ENCODE data around the gene PLA2G4D. TPM values are rescaled to one million over a fixed set of nuclear protein-coding genes. Genes with fewer than 3 reads are reported as not detected.

The PLA2G4D gene
- total and polyA plus RNA-seq, 2 donors = 0.28 to 2.7 TPM

GRCh38 chr15:42137461-42138261, 43.3 kb upstream of the PLA2G4D start:
- no peak overlapping the region for H3K4me3 ChIP-seq (ENCODE audit: low read length in 2 of 2)
- 55% methylated on average over 11 of the region's 11 CpGs for WGBS
- no peaks in the 10 kb centered on the region for H3K36me3 ChIP-seq (ENCODE audit: control insufficient read depth in 2 of 2, insufficient read depth in 2 of 2, low read length in 1 of 2)
- peak in 2 of 9 donors; percentile 24 to 52 for DNase-seq (ENCODE audit: low read depth in 6 of 9, low spot score in 9 of 9)
- no peak overlapping the region for H3K27ac ChIP-seq (ENCODE audit: low read depth in 1 of 2, low read length in 1 of 2)
- peaks cover 0 to 8% of the 10 kb centered on the region in 2 donors for H3K4me1 ChIP-seq (ENCODE audit: control insufficient read depth in 2 of 2, insufficient read depth in 2 of 2, low read length in 2 of 2)
- H3K9me3 ChIP-seq (ENCODE audit: control insufficient read depth in 2 of 2, insufficient read depth in 1 of 2, low read length in 1 of 2) = no peaks in the 10 kb centered on the region
- H3K27me3 ChIP-seq (ENCODE audit: control insufficient read depth in 2 of 2, insufficient read depth in 1 of 2, low read length in 1 of 2) = no peaks in the 10 kb centered on the region

- Histone ChIP-seq H3K4me3 (ENCODE audit: low read length in 2 of 2) (no peak overlapping the region), H3K27ac (ENCODE audit: low read depth in 1 of 2, low read length in 1 of 2) (no peak overlapping the region), H3K4me1 (ENCODE audit: control insufficient read depth in 2 of 2, insufficient read depth in 2 of 2, low read length in 2 of 2) (peaks cover 0 to 18% of the 10 kb centered on the region in 2 donors), H3K9me3 (ENCODE audit: control insufficient read depth in 2 of 2, insufficient read depth in 1 of 2, low read length in 1 of 2) (no peaks in the 10 kb centered on the region), H3K36me3 (ENCODE audit: control insufficient read depth in 2 of 2, insufficient read depth in 2 of 2, low read length in 1 of 2) (no peaks in the 10 kb centered on the region), H3K27me3 (ENCODE audit: control insufficient read depth in 2 of 2, insufficient read depth in 1 of 2, low read length in 1 of 2) (no peaks in the 10 kb centered on the region)
- WGBS = 96% methylated on average over 11 of the region's 11 CpGs
- DNase-seq (ENCODE audit: low read depth in 6 of 9, low spot score in 9 of 9) = no peak
Observed at GRCh38 chr15:42136513-42136912, 42.2 kb upstream of the PLA2G4D start.

DNA sequence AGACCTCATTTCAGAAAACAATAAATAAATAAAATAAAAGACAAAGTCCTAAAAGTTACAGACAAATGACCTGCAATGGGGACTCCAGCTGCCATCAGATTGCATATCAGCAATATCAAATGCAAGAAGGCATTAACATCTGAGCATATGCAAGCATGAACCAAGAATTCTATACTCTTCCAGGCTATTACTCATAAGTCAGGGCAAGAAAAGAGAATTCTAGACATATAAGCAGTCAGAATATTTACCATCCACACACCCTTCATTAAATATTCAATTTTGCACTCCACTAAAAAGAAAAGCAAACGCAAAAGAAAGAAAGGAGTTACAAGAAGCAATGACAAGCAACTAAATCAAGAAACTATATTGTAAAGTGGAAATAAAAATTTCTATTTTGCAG, 41.0 kb upstream of the PLA2G4D start:
- WGBS = 100% methylated on average over 1 of the region's 1 CpG
- H3K27ac ChIP-seq (ENCODE audit: low read depth in 1 of 2, low read length in 1 of 2) = no peak overlapping the region
- no peak overlapping the region for H3K4me3 ChIP-seq (ENCODE audit: low read length in 2 of 2)
- no peaks in the 10 kb centered on the region for H3K9me3 ChIP-seq (ENCODE audit: control insufficient read depth in 2 of 2, insufficient read depth in 1 of 2, low read length in 1 of 2)
- no peak for DNase-seq (ENCODE audit: low read depth in 6 of 9, low spot score in 9 of 9)
- no peaks in the 10 kb centered on the region for H3K27me3 ChIP-seq (ENCODE audit: control insufficient read depth in 2 of 2, insufficient read depth in 1 of 2, low read length in 1 of 2)
- peaks cover 0 to 28% of the 10 kb centered on the region in 2 donors for H3K4me1 ChIP-seq (ENCODE audit: control insufficient read depth in 2 of 2, insufficient read depth in 2 of 2, low read length in 2 of 2)
- no peaks in the 10 kb centered on the region for H3K36me3 ChIP-seq (ENCODE audit: control insufficient read depth in 2 of 2, insufficient read depth in 2 of 2, low read length in 1 of 2)

DNA sequence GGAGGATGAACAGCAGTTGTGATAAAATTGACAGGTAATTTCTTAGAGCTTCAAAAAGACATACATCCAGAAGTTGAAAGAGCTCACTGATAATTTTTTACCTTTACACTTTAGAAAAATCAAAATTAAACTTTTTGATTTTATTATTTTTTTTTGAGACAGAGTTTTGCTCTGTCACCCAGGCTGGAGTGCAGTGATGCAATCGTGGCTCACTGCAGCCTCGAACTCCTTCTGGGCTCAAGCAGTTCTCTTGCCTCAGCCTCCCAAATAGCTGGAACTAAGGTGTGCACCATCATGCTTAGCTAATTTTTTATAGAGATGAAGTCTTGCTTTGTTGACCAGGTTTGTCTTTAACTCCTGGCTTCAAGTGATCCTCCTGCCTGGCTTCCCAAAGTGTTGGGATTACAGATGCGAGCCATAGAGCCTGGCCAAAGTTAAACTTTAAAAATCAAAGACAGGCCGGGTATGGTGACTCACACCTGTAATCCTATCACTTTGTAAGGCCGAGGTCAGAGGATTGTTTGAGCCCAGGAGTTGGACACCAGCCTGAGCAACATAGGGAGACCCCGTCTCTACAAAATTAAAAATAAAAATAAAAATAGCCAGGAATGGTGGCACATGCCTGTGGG, 40.4 kb upstream of the PLA2G4D start:
- WGBS = 96% methylated on average over 6 of the region's 6 CpGs
- H3K4me3 ChIP-seq (ENCODE audit: low read length in 2 of 2) = no peak overlapping the region
- no peaks in the 10 kb centered on the region for H3K9me3 ChIP-seq (ENCODE audit: control insufficient read depth in 2 of 2, insufficient read depth in 1 of 2, low read length in 1 of 2)
- DNase-seq (ENCODE audit: low read depth in 6 of 9, low spot score in 9 of 9) = no peak
- H3K27ac ChIP-seq (ENCODE audit: low read depth in 1 of 2, low read length in 1 of 2) = no peak overlapping the region
- no peaks in the 10 kb centered on the region for H3K36me3 ChIP-seq (ENCODE audit: control insufficient read depth in 2 of 2, insufficient read depth in 2 of 2, low read length in 1 of 2)
- peaks cover 0 to 31% of the 10 kb centered on the region in 2 donors for H3K4me1 ChIP-seq (ENCODE audit: control insufficient read depth in 2 of 2, insufficient read depth in 2 of 2, low read length in 2 of 2)
- H3K27me3 ChIP-seq (ENCODE audit: control insufficient read depth in 2 of 2, insufficient read depth in 1 of 2, low read length in 1 of 2) = no peaks in the 10 kb centered on the region

DNA sequence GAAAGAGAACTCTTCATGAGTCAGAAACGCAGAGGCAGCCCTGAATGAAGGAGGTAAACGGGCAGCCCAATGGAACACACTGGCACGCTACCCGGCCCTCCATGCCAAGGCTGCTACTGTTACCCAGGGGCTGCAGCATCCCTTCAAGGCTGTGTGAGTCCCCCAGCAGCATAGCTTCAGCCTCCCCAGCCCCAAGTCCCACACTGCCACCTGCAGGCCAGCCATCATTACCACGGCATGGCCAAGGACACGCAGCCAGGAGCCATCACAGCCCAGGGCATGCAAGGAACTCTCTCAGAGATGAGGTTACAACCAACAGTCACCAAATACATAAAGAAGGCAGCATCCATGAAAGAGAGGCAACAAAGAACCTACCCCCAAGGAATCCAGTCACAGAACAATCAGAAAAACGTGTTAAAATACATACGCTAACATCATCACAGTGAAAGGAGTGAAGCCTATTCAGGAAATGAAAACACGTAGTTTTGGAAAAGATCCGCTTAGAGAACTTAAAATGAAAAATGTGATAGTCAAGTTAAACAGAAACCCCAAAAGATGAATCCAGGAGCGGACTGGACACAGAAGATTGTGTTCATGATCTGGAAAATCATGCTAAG, 39.6 kb upstream of the PLA2G4D start:
- WGBS = 79% methylated on average over 11 of the region's 11 CpGs
- peaks cover 0 to 31% of the 10 kb centered on the region in 2 donors for H3K4me1 ChIP-seq (ENCODE audit: control insufficient read depth in 2 of 2, insufficient read depth in 2 of 2, low read length in 2 of 2)
- no peak overlapping the region for H3K27ac ChIP-seq (ENCODE audit: low read depth in 1 of 2, low read length in 1 of 2)
- peak in 5 of 9 donors; percentile 23 to 62 (median 34) for DNase-seq (ENCODE audit: low read depth in 6 of 9, low spot score in 9 of 9)
- H3K9me3 ChIP-seq (ENCODE audit: control insufficient read depth in 2 of 2, insufficient read depth in 1 of 2, low read length in 1 of 2) = no peaks in the 10 kb centered on the region
- no peak overlapping the region for H3K4me3 ChIP-seq (ENCODE audit: low read length in 2 of 2)
- H3K36me3 ChIP-seq (ENCODE audit: control insufficient read depth in 2 of 2, insufficient read depth in 2 of 2, low read length in 1 of 2) = no peaks in the 10 kb centered on the region
- no peaks in the 10 kb centered on the region for H3K27me3 ChIP-seq (ENCODE audit: control insufficient read depth in 2 of 2, insufficient read depth in 1 of 2, low read length in 1 of 2)

- no peak for DNase-seq (ENCODE audit: low read depth in 6 of 9, low spot score in 9 of 9)
- H3K9me3 ChIP-seq (ENCODE audit: control insufficient read depth in 2 of 2, insufficient read depth in 1 of 2, low read length in 1 of 2) = no peaks in the 10 kb centered on the region
- 93% methylated on average over 4 of the region's 4 CpGs for WGBS
- no peak overlapping the region for H3K4me3 ChIP-seq (ENCODE audit: low read length in 2 of 2)
- H3K4me1 ChIP-seq (ENCODE audit: control insufficient read depth in 2 of 2, insufficient read depth in 2 of 2, low read length in 2 of 2) = peaks cover 0 to 31% of the 10 kb centered on the region in 2 donors
- no peaks in the 10 kb centered on the region for H3K27me3 ChIP-seq (ENCODE audit: control insufficient read depth in 2 of 2, insufficient read depth in 1 of 2, low read length in 1 of 2)
- no peak overlapping the region for H3K27ac ChIP-seq (ENCODE audit: low read depth in 1 of 2, low read length in 1 of 2)
- H3K36me3 ChIP-seq (ENCODE audit: control insufficient read depth in 2 of 2, insufficient read depth in 2 of 2, low read length in 1 of 2) = no peaks in the 10 kb centered on the region
Observed at GRCh38 chr15:42133356-42133755, 39.0 kb upstream of the PLA2G4D start.

GRCh38 chr15:42131826-42132806, 37.8 kb upstream of the PLA2G4D start:
- DNase-seq (ENCODE audit: low read depth in 6 of 9, low spot score in 9 of 9) = no peak

GRCh38 chr15:42131006-42131405, 36.6 kb upstream of the PLA2G4D start:
- Histone ChIP-seq H3K36me3 (ENCODE audit: control insufficient read depth in 2 of 2, insufficient read depth in 2 of 2, low read length in 1 of 2) (no peaks in the 10 kb centered on the region), H3K27ac (ENCODE audit: low read depth in 1 of 2, low read length in 1 of 2) (peak overlapping the region in 1 of 2 donors; percentile 53), H3K4me3 (ENCODE audit: low read length in 2 of 2) (no peak overlapping the region), H3K4me1 (ENCODE audit: control insufficient read depth in 2 of 2, insufficient read depth in 2 of 2, low read length in 2 of 2) (peaks cover 0 to 31% of the 10 kb centered on the region in 2 donors), H3K27me3 (ENCODE audit: control insufficient read depth in 2 of 2, insufficient read depth in 1 of 2, low read length in 1 of 2) (no peaks in the 10 kb centered on the region), H3K9me3 (ENCODE audit: control insufficient read depth in 2 of 2, insufficient read depth in 1 of 2, low read length in 1 of 2) (no peaks in the 10 kb centered on the region)
- 83% methylated on average over 1 of the region's 1 CpG for WGBS
- no peak for DNase-seq (ENCODE audit: low read depth in 6 of 9, low spot score in 9 of 9)

More at GRCh38 chr15:42131826-42132806, 37.8 kb upstream of the PLA2G4D start:
- Histone ChIP-seq H3K4me3 (ENCODE audit: low read length in 2 of 2) (no peak overlapping the region), H3K4me1 (ENCODE audit: control insufficient read depth in 2 of 2, insufficient read depth in 2 of 2, low read length in 2 of 2) (peaks cover 0 to 31% of the 10 kb centered on the region in 2 donors), H3K27me3 (ENCODE audit: control insufficient read depth in 2 of 2, insufficient read depth in 1 of 2, low read length in 1 of 2) (no peaks in the 10 kb centered on the region), H3K36me3 (ENCODE audit: control insufficient read depth in 2 of 2, insufficient read depth in 2 of 2, low read length in 1 of 2) (no peaks in the 10 kb centered on the region), H3K9me3 (ENCODE audit: control insufficient read depth in 2 of 2, insufficient read depth in 1 of 2, low read length in 1 of 2) (no peaks in the 10 kb centered on the region), H3K27ac (ENCODE audit: low read depth in 1 of 2, low read length in 1 of 2) (peak overlapping the region in 1 of 2 donors; percentile 12)
- WGBS = 96% methylated on average over 9 of the region's 9 CpGs
